ENCODE data around the gene FGF13. TPM values are rescaled to one million over a fixed set of nuclear protein-coding genes. Genes with fewer than 3 reads are reported as not detected.
A peak's percentile ranks its signal among the peaks of the same experiment; 100 is the strongest.

Gene FGF13
- total RNA-seq (2014; rRNA removed; shearing (Covaris generic)) = not detected in 2 replicates

DNA sequence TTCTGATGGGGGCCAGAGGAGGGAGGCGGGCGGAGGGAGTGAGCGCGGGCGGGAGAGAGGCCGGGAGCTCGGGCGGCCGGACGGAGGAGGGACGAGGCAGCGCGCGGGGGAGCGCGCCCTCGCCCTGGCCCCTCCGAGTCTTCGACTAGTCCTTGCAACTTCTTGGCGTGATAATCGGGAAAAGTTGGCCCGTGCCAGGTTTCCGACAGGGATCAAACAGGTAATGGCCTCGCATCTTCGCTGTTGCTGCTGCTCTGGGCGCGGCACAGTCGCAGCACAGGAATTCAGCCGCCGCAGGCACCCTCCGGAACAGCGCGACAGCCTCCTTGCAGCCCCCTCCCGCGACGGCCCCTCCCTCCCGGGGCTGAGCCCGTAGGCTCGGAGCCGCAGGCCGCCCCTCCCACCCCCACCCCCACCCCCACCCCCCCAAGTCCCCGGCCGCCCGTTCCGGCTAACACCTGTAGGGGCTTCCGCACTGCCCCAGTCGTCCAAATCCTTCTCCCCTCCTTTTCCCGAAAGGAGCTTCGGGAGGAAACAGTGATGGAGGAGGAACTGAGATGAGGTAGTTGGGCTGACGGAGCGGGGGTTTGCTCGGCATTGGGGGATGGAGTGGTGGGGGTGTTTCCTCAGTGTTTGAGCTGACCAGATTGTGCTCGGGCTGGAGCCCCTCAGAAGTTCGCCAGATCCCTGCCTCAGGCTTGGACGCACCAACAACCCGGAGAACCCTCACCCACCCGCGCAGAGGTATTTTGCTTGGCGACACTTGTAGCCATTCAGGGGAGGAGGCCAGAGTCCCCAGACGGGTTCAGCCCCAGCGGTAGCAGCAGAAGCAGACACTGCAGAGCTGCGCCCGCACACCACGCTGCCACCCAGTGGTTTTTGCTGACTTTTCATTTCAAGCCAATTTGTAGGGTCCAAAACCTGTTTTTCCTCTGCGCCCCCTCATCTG is at the start of gene FGF13:
Gene FGF13, minus strand, starts transcription at position 319 of the 949 bp plus-strand sequence. CDS start 714 bp downstream, outside the sequence.
- no peak for DNase-seq (ENCODE audit: low spot score)

DNA sequence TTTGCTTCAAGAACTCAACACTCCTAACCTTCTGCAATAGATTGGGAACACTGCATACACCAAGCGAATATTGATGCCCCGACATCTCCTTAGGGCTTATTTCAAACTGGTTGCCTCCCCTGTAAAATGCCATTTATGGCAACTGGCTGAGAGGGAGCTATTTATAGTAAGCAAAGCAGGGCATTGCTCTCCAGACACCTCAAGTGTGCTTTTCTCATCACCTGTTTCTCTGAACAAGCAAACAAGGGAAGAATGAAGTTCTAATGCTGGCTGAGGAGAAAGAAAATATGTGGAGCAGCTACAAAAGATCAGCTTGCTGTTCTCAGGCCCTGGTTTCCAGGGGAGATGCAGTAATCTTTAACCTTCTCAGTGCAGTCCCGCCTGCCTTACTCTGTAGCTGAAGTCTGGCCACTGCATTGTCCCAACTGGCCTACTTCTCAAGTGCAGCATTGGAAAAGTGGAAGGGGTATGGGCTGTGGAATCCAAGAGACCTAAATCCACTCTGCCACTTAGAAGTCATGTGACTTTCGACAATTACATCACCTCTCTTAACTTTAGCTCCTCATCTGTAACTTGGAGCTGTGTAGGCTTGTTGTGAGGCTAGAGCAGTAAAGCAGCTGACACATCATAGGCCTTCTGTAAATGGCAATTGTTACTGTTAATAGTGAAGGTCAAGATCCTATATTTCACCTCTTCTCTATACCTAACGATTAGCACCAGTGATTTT is 47.9 kb upstream of the FGF13 start:
- no peak for DNase-seq (ENCODE audit: low spot score)

DNA sequence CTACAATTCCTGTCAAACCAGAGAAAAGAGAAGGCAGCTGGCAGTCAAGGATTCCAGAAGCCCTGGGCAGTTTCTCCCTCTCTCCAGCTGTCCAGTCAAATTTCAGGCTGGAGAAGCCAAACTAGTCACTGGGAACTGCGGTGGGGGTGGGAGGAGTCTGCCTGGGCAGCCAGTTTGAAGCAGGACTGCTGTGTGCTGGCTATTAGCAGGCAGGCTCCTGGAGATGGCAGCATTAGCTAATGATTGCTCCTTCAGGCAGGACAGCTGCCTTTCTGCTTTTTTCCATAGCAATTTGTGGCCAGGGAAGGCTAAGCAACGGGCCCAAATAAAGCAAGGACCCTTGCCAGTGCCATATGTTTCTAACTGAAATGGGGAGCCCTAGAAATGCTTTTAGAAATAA is 44.7 kb upstream of the FGF13 start:
- peak; percentile 8 for DNase-seq (ENCODE audit: low spot score)

DNA sequence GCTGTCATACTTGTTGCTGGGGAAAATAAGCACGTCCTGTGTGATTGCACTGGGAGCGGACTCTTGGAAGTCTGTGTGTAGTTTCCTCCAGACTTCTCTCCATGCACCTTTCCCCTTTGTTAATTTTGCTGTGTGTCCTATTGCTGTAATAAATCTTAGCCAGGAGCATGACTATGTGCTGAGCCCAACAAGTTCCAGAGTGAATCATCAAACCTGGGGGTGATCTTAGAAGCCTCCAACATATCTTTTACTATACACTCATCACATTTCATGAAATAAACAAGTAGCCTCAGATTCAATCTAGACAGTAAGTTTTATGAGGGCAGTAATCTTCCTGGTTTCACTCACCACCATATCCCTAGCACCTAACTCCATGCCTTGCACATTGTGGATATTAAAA is 43.3 kb upstream of the FGF13 start:
- no peak for DNase-seq (ENCODE audit: low spot score)

DNA sequence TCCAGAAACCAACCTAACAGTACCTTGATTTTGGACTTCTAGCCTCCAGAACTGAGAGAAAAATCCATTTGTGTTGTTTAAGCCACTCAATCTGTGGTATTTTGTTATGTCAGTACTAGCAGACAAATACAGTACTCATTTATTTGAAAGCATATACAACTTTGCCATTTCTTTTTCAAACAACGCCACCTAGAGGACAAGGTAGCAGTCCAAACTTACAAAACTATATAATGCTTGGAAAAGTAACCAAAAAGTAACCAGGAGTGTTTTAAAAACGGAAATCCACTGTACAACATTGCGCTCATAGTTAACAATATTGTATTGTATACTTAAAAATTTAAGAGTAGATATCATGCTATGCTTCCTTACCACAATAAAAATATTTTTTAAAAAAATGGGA is 37.0 kb upstream of the FGF13 start:
- DNase-seq (ENCODE audit: low spot score) = peak; percentile 41

DNA sequence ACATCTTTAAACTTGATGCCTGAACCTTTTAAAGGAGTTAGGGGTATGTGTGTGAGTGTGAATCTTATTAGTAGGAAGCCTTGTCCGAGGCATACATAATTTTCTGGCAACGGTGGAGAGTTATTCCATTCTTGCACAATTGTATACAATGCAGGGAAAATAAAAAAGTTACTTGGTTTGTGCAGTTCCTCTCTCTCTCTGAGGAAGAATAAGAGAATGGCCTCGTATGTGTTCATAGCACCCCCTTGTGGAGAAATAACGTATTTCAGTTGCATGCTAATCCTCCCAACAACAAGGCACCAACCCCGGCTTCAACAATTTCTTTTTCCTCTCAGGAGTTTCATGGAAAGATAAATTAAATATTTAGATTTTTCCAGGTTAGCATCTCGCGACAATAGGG is 33.7 kb upstream of the FGF13 start:
- peak; percentile 69 for DNase-seq (ENCODE audit: low spot score)

DNA sequence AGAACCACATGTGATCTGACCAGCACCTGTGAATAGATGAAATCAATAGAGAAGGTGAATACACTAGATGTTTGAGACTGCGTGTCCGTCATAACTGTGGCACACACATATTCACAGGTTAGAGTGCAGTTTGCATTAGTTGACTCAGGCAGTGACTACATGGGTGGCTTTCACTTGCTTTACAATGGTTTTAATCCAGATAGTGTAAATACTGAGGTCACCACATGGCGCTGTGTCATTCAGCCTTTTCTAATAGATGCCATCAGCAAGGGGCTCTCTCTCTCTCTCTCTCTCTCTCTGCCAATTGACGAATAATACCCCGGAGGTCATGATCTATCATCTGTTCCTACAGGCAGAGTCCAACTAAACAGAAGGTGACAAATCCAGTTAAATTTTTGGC is 30.7 kb upstream of the FGF13 start:
- no peak for DNase-seq (ENCODE audit: low spot score)

DNA sequence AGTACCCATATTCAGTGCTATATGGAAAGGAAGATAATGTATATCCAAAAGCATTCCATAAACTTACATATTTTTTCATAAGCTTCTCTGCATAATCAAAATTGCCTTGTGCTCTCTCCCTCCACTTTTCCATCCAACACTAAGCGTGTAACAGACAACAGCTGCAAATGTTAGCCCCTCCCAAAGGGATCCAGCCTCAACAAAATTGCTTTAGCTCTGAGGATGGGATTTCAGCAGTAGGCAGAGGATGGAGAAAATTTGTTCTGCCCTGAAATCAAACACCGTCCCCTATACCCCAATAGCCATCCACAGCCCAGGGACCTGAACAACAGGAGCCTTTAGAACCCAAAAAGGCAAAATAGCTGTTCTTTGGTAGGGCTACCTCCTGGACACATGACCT is 28.8 kb upstream of the FGF13 start:
- no peak for DNase-seq (ENCODE audit: low spot score)

DNA sequence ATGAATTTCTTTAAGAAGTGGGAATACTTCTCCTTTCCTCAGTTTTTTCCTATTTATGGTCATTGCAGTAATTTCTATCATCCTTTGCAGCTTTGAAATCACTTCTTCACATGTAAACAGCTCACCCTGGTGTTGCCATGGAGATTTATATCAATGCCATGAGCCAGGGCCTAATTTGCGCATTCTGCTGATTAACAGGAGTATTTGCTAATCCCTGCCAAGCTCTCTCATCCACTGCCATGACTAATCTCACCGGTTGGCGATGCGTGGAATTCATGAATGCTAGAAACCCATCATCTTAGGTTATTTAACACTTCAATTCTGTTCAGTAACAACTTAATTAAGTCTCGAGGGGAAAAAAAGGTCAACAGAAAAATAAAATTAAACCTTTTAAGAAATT is 11.8 kb upstream of the FGF13 start:
- no peak for DNase-seq (ENCODE audit: low spot score)

DNA sequence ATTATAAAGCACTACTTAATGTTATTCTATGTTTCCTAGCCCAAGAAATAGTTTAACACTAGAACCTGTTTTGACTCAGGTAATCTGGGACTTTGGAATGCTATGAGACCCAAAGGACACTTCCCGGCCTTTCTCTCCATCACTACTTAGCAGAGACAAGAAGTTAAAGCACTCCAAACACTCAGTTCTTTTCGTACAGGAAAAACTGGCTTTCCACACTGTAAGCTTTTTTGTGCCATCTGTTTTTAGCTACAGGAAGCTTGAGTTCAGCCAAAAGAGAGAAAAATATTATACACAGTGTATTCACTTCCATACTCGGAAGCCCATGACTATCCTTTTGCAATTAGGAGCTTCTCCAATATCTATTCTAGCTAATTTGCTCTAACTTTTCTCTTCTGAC is 7.9 kb upstream of the FGF13 start:
- no peak for DNase-seq (ENCODE audit: low spot score)

DNA sequence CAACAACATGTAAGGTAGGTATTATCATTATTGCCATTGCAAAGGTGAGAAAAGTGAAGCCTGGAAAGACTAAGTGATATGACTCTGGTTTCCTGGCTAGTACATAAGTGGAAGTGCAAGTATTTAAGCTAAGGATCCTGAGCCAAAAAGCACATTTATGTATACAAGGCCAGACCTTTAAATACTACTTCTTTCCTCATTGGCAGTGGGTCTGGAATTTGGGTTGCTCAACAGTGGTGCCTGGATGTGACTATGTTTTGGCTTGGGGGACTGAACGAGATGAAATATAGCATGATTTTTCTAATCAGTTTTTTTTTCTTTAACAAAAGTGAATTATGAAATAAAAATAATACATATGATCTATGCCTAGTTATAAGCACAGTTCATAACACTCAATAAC is 7.4 kb upstream of the FGF13 start:
- no peak for DNase-seq (ENCODE audit: low spot score)

DNA sequence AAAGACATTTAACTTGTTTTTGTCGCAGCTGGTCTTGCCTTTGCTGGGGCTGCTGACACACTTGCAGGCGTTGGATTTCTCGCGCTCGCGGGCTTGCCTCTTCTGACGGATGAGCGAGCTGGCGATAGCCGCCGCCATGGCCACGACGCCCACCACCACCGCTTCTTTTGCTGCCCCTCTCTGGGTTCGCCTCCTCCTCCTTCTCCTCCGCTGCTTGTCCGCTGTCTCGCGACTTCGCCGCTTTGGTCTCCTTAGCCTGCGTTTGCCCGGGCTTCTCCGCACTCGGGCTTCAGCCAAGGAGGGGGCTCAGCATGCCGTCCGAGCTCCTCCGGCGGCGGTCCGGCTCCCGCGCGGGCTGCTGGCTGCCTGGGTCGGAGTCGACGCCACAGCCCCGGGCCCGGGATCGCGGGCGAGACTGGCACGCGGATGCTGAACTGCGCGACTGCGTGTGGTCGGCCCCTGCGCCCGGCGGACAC is 613 bp downstream of the FGF13 start:
- no peak for DNase-seq (ENCODE audit: low spot score)

DNA sequence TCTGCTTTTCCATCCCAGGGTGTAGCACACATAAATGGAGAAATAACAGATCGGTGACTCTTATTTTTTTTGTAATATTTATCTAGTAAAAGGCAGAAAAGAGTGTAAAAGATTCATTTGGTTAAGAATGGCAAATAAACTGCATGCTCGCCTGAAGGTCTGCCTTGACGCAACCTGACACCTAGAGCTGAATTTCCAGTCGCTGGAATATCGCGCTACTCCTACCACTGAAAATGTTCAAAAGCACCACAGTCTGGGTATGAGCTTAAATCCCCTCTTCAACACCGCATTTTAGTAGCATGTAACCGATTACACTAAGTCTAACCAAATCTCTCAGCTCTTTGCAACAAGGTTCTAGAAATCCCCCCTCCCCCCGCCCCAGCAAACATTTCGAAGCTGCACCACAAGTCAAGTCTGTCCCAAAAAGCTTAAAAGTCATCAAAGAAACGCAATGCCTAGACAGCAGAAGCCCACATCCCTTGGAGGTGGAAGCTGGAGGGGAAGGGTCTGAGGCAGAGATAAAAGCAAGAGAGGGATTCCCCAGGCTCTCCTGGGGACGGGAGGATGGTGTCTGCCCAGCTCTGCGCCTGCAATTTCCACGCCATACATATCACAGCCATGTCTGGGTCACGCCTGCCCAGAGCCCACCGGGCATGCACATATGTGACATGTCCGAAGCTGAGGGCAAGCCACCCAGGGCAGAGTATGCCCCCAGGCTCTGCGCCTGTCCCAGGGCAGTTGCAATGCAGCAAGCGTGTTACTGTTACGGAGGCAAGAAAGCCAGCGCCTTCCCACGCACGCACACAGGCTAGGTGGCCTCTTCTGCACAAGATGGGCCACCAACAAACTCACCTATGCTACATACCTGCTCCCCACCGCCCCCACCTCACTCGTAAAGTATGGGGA is 1.4 kb downstream of the FGF13 start:
- DNase-seq (ENCODE audit: low spot score) = no peak

DNA sequence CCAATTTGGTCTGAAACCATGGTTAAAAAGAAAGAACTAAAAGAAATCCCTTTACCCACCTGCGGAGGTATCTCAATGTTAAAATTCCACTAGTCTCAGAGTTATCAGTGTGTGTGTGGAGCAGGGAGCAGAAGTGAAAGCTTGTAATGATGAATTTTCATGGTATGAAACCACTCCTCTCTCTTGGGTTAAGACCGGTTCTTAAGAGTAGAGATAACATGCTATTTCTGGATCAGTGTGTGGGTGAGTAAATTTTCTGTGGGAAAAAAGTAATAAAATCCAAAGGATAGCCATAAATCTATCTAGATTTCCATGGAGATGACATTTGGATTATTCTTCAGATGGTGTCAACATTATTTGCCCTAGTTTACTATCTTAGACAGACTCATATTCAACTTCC is 3.2 kb downstream of the FGF13 start:
- DNase-seq (ENCODE audit: low spot score) = no peak

DNA sequence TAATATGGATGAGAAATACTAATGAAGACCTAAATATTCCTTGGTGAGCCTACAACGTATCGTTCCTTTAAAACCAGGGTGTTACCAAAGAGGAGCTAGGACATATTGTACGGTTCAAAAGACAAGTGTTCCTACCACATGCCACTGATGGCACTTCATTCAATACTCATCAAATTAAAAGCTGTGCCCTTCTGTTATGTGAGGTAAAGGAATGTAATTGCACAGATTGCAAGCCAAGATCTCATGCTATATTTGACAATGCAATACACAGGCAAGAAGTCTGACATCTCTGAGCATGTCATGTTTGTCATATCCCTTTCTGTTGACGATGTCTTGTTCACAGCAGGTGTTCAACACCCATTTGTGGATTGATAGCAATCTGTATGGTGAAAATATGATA is 6.9 kb downstream of the FGF13 start:
- DNase-seq (ENCODE audit: low spot score) = no peak

DNA sequence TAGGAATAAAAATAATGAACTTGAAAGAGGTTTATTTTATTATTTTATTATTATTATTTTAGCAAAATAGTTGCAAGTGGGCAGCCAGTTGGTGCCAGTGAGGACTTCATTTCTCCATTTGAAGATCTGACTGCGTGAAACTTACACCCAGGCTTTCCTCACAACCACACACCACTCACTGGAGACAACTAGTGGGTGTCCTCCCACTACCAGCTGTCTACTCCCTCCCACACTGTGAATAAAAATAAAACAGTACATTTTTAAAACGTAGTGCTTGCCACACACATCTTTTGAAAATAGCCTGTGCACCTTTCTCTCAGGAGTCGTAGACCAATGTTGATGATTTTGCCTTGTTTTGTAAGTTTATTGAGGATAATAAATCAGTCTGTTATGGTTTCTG is 7.4 kb downstream of the FGF13 start:
- DNase-seq (ENCODE audit: low spot score) = no peak

DNA sequence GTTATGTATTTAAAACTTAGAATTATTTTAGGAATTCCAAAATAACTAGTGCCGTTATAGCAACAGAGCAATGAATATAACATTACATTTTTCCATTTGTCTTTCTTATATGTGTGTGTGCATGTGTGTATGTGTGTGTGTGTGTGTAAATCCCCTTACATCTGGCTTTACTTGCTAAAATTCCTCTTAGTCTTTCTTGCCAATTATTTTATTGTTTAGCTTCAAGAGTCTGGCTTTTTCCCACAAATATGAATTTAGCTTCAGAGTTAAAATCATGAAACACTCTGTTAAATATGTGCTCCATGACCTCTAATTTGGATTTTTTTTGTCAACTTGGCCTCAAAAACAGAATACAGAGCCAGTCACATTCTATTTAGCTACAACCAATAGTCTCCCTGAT is 18.9 kb downstream of the FGF13 start:
- no peak for DNase-seq (ENCODE audit: low spot score)

DNA sequence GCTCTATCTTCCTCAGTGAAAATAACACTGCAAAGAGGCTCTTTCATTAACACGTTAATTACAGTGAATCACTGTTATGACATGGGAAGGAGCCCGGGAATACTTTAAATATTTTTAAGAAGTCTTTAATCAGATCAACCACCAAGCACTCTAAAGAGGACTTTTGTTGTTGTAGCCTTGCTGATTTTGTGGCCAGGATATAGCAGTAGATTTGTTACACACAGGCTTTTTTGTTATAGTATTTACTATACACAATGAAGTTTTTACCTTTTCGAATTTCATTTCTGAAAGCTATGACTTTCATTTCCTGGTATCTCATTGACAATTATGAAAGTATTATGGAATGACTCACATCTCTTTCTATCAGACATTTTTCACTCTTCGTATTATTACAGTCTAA is 20.3 kb downstream of the FGF13 start:
- no peak for DNase-seq (ENCODE audit: low spot score)

DNA sequence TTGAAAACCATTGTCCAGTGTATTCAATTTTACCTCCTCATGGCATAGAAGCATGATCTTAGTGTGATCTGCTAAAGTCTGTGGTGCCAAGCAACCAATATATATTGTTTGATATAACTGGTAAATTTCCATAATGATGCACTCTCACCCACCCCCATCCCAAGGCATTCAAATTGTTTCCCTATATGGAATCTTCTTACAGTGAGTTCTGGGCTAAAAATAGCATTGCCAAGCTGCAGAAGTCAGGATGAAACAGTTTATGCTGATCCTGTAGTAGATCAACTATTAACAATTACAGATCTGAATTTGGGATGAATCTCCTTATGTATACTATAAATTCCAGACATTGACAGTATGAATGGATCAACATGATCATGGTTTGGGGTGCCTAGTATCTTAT is 20.9 kb downstream of the FGF13 start:
- DNase-seq (ENCODE audit: low spot score) = no peak

DNA sequence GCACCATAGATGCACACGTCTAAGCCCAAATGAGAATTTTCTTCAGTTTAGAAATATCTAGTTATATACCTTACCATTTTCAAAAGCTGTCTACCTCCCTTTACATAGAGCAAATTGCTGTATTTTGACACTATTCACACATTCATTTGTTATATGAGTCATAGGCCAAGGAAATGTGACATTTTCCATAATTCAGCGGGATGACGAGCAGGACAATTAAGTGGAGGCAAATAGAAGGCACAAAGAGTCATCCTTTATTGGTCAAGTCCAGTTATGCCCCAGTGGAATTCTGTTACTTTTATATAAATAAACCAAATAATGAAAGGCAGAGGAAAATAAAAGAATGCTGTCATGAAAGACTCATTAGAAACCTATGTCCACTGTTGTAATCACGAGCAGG is 27.9 kb downstream of the FGF13 start:
- DNase-seq (ENCODE audit: low spot score) = no peak

DNA sequence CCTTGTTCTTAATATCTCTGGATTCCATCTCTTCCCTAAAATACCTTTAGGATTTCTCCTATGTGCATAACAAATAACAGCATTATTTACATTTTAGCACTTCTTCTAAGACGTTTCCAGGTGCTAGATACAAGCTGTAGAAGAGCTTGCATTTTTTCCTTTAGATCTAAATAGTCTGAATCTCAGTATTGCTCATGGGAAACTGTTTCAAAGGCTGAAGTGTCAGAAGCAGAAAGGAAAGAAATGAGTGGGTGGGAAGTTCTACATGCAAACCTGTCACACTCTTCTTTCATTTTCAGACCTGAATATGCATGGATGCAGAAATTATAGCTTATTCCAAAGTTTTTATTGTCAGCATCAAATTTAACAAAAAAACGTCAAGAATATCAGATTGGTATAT is 41.8 kb downstream of the FGF13 start:
- no peak for DNase-seq (ENCODE audit: low spot score)

DNA sequence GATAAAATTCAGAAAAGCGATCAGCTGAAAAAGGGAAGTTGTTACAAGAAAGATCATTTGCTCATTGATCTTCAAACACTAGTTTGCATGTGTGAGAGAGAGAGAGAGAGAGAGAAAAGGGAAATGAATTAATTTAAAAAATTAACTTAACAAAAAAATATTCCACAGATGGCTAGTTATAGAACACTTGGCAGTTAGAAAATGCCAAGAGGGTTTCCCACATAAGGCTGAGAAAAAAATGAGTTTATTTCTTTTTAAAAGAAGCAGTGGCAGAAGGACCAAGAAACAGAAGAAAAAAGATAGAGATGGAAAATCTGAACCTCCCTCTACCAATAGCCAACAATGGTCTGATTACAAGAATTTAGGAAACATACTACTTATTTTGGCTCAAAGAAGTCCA is 47.1 kb downstream of the FGF13 start:
- no peak for DNase-seq (ENCODE audit: low spot score)

All from HT-29 (cell line).